GM19025 (cell line): ENCODE measurements around the gene C1orf87.
"Not testable (repeated sequence)": the region's sequence is repeated elsewhere in the genome, so short reads cannot be mapped to it uniquely, and the experiment has no call there.

Experiments
- ATAC-seq: cut with Tn5 transposase; IDR thresholded peaks from one replicate; pipeline ENCODE4 v1.9.1; 2021; ENCODE audit warnings: mild to moderate bottlenecking, low read depth, moderate library complexity; ENCODE audit not compliant: unreplicated experiment

Gene C1orf87

GRCh38 chr1:59997479-59998115, 76.0 kb downstream of the C1orf87 start:
- no peak for ATAC-seq

GRCh38 chr1:59994302-59995198, 79.0 kb downstream of the C1orf87 start:
- ATAC-seq = no peak

GRCh38 chr1:59992040-59992820, 81.3 kb downstream of the C1orf87 start:
- no peak for ATAC-seq

- ATAC-seq = no peak
Measured at GRCh38 chr1:59990470-59990869, 83.1 kb downstream of the C1orf87 start.

- ATAC-seq = no peak
Measured at GRCh38 chr1:59986516-59987310, 86.9 kb downstream of the C1orf87 start.

- ATAC-seq = no peak
Measured at GRCh38 chr1:59985911-59986515, 87.6 kb downstream of the C1orf87 start.

GRCh38 chr1:59979666-59980065, 93.9 kb downstream of the C1orf87 start:
- no peak for ATAC-seq

- ATAC-seq = no peak
Measured at GRCh38 chr1:59978511-59978910, 95.1 kb downstream of the C1orf87 start.

GRCh38 chr1:59978026-59978425, 95.5 kb downstream of the C1orf87 start:
- no peak for ATAC-seq

GRCh38 chr1:59977075-59977410, 96.5 kb downstream of the C1orf87 start:
- no peak for ATAC-seq

- ATAC-seq = no peak
Measured at GRCh38 chr1:59976194-59977074, 97.1 kb downstream of the C1orf87 start.

GRCh38 chr1:59973719-59974118, 99.9 kb downstream of the C1orf87 start:
- no peak for ATAC-seq

GRCh38 chr1:59972216-59972927, 101.2 kb downstream of the C1orf87 start:
- ATAC-seq = no peak

GRCh38 chr1:59971464-59971911, 102.1 kb downstream of the C1orf87 start:
- ATAC-seq = no peak

- not testable (repeated sequence) for ATAC-seq
Measured at GRCh38 chr1:59969542-59970175, 103.9 kb downstream of the C1orf87 start.

GRCh38 chr1:59968746-59969145, 104.8 kb downstream of the C1orf87 start:
- ATAC-seq = not testable (repeated sequence)

- ATAC-seq = no peak
Measured at GRCh38 chr1:59967780-59968179, 105.8 kb downstream of the C1orf87 start.
